Right lobe of liver (tissue), 4 donors: Measurements from ENCODE around the gene RPRM.

Experiments
- CTCF ChIP-seq, 4 donors: fragments of 200-600 bp in 3 of 4; fragments of 450-650 bp in 1 of 4; IDR thresholded peaks; one replicate each; pipeline versions ENCODE4 v1.5.1 to v1.8.0; 2016 to 2022; ENCODE audit warnings: antibody characterized with exemption in 4 of 4, mild to moderate bottlenecking in 2 of 4
- POLR2A ChIP-seq: fragments of 450-650 bp; IDR thresholded peaks from one replicate; pipeline ENCODE4 v1.6.1; 2017; ENCODE audit warnings: antibody characterized with exemption, mild to moderate bottlenecking
- donor health status: DM: no; HTN: no; CAD: no.
- donor health status: DM: no; HTN: no; CAD: no.
- donor health status: DM: no; HTN: yes; CAD: no.

GRCh38 chr2:153461453-153461852 lies 17.1 kb downstream of the RPRM start:
- TF ChIP-seq POLR2A (no peak), CTCF (IDR thresholded peaks at IDR 0.05) (no peak)
